HG02678 (cell line): Measurements from ENCODE around the gene PPP3CB.

Experiments
- ATAC-seq: cut with Tn5 transposase; IDR thresholded peaks from one replicate; pipeline ENCODE4 v1.9.1; 2021; ENCODE audit warnings: mild to moderate bottlenecking, moderate library complexity; ENCODE audit not compliant: unreplicated experiment

The PPP3CB gene

GRCh38 chr10:73485320-73485719, 10.5 kb downstream of the PPP3CB start:
- ATAC-seq: no peak

DNA sequence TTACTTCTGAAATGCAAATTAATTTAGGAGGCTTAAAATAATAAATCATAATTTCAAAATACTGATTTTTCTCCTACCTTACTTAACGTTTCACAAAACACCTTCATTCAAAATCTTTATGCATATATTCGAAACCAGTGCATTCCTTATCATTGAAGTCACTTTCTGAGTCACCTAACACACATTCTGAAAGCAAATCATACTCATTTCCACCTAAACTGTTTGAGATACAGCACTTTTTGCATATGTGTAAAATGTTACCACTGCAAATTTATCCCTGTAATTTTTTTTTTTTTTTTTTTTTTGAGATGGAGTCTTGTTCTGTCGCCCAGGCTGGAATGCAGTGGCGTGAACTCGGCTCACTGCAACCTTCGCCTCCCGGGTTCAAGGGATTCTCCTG, 15.7 kb downstream of the PPP3CB start:
- no peak for ATAC-seq

- ATAC-seq: no peak
Measured at GRCh38 chr10:73478636-73479035, 17.2 kb downstream of the PPP3CB start.

DNA sequence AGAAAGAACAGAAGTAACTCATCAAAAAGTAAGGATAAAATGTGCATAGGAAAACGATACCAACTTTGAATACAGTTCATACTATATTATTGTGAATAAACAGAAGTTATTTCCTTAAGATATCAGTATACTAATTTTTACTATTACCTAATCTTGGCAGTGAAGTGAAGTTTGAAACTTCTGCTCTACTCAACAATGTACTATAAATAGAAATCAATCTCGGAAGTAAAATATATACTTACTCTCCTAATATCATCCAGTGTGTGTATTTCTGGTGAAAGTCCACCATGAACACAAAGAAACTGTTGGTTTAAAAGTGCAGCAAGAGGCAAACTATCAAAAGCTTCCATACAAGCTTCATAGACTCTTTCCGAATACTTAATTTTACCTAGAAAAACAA, 24.6 kb downstream of the PPP3CB start:
- ATAC-seq: no peak

DNA sequence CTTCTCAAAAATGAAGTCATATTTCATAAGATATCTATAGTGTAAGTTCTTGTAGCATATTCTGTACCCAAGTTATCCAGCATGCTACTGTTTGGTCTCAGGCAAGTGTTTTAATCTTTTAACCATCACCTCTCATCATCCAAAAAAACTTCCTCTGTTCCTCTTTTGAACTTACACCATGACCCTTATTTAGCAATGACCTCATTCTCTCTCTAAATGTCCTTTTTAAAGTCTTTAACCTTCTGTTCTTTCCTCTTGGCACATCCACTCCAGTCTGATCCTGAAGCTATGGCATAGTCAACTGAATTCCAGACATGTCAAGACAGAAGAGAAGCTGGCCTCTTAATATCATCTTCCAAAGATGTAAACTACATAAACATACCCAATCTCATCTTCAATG, 26.2 kb downstream of the PPP3CB start:
- ATAC-seq: no peak

GRCh38 chr10:73467206-73467605, 28.6 kb downstream of the PPP3CB start:
- ATAC-seq: no peak

- no peak for ATAC-seq
Measured at GRCh38 chr10:73465978-73466726, 29.7 kb downstream of the PPP3CB start.

- ATAC-seq: no peak
Measured at GRCh38 chr10:73460897-73461296, 34.9 kb downstream of the PPP3CB start.

DNA sequence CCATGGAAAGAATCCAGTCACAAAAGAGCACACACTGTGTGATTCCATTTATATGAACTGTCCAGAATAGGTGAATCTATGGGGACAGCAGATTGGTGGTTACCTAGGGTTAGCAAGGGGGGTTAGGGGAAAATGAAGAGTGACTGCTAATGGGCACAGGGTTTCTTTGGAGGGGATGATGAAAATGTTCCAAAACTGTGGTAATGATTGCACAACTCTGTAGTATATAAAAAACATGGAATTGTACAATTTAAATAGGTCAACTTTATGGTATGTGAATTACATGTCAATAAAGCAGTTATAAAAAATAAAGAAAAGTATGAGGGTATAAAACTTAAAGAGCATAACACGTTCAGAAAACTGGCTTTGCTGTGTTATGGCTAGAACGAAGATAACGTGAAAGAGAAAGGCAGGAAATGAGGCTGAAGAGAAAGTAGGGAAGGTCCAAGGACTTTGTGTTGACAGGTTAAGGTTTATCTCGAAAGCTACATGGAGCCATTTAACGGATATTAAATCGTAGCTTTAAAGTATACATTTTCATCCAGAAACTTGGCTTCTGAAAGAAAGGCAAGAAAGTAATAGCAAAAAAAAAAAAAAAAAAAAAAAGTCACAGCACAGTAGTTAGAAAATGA, 36.0 kb downstream of the PPP3CB start:
- ATAC-seq: no peak

GRCh38 chr10:73456187-73456890, 39.5 kb downstream of the PPP3CB start:
- no peak for ATAC-seq

DNA sequence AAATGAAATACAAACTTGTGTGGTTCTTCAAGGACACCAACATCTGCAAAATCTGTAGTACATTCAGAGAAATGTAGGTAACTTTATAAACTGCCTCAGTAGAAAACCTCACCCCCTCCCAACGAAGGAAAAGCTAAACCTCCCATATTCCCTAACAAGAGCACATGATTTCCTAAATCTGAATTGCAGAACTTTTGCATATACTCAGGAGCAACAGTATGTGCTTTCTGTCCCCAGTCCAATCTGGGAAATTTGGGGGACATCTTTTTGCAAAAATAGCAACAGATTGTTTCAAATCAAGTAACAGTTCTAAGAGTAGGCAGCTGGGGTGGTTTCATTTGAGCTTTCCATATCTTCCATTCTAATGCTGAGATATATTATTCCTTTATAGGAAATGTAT, 46.7 kb downstream of the PPP3CB start:
- ATAC-seq: no peak

DNA sequence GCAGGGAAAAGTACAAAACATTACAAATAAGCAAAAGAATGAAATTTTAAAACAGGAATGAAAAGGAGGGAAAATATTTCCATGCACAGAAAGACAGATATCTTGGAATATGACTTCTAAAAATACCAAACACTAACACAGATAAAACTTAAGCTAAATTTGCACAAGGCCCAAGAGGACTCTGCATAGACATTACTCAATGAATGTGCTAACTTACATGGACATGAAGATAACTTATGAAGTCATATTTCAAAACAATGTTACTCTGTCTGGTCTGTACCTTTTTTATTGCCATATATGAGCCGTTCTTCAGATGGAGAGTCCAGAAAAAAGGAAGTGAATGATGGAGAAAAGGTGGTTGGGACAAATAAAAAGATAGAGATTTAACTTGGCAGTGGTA, 47.4 kb downstream of the PPP3CB start:
- ATAC-seq: no peak

GRCh38 chr10:73446926-73447325, 48.9 kb downstream of the PPP3CB start:
- no peak for ATAC-seq

DNA sequence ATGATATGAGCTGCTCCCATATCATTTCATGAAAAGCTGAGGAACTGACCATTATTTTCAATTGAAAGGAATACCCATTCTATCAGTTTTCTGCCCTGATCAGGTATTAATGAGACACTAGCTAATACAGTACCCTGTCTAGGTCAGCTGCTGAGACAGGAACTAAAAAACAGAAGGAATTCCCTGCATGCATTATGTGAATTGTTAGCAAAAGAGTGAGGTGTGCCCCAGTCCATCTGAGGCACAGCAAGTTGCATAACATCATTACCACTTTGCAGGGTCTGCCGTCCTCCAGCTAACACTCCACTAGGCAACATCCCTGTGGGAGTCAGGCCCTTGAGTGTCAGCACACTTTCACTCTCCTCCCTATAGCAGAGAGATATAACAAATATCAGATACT, 51.4 kb downstream of the PPP3CB start:
- no peak for ATAC-seq

DNA sequence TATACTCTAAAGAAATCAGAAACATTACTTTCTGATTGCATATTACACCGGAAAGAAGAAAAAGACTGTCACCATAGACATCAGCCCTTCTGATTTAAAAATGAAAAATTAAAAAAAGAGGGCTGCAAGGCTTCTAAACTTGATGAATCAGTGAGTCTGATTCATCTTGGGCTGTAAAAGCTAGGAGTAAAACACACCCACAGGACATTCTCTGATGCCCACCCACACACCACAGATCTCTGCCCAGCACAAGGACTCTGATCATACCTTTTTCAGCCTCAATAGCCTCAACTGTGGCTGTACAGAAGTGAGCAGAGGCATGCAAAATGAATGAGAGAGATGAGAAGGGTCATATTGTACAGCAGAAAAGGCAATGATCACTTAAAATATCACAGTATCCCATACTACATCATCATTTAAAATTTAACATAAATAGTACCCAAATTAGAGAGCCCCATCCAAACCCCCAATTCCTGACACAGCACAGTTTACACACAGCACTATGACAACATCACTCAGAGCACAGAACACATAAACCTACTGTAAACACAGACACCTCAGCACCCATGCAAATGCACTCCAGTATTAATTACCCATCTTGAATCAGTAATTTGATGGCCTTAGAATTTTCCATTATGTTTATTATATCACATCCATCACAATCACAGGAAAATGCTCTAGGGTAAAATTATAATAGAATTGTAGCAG, 56.1 kb downstream of the PPP3CB start:
- ATAC-seq: no peak

- no peak for ATAC-seq
Measured at GRCh38 chr10:73439055-73439454, 56.8 kb downstream of the PPP3CB start.

GRCh38 chr10:73433538-73433867, 62.3 kb downstream of the PPP3CB start, which contains the start of gene MSS51:
TSS of gene MSS51 (minus strand) at chr10:73433561. CDS start at chr10:73428284, 5,277 bp downstream.
- no peak for ATAC-seq

GRCh38 chr10:73432646-73433537, 62.9 kb downstream of the PPP3CB start:
- ATAC-seq: no peak

DNA sequence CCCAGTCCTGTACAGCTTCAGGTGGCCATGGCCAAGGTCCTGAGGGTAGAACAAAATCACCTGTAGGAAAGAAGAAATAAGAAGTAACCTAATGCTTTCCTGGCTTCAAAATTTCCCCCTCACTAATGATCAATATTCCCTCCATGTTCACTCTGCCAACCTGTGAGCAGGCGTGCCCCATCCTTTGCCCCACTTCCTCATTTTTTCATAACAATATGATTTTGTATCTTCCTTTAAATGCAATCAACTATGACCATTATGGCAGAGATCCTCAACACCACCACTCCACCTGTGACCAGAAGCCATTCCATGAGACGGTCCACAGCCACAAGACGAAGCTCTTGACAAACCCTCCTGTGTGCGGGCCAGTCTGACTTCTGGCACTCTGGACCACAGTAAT, 69.5 kb downstream of the PPP3CB start:
- ATAC-seq: no peak

DNA sequence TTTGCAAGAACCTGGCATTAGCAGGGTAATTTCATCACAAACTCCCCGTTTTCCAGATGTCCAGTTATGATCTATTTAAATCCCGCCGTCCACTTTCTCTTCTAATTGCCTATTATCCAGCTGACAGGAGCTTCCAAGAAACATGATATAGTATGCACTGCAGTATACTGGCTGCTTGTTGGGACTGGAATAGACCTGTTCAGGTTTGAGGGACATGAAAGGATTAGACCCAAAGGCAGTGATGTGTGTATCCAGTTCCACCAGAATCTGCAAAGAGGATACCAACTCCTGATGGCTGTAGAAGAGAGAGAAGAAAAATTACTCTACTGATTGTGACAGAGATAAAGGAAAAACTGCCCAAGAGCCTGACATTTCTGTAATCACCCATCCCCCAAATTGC, 71.3 kb downstream of the PPP3CB start:
- ATAC-seq: no peak

- ATAC-seq: no peak
Measured at GRCh38 chr10:73423309-73423708, 72.5 kb downstream of the PPP3CB start.
